ENCODE results near the gene SMYD3. TPM values are rescaled to one million over a fixed set of nuclear protein-coding genes. Genes with fewer than 3 reads are reported as not detected.

Gene SMYD3
- total and polyA plus RNA-seq, 2 of the 4 experiments (the other 2 are of a cell fraction), result 26.5 to 37.6 TPM

DNA sequence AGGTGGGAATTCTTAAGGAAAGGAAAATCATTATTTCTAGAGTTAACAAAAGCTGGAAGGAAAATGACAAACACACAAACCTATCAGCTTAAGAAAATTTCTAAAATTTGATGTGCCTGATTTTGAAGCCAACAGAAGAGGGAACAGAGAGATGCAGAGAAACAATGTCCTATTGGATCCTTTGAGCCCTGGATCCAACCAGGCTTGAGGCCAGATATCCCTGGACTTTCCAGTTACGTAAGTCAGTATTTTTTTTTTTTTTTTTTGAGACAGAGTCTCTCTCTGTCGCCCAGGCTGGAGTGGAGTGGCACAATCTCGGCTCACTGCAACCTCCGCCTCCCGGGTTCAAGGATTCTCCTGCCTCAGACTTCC lies 703.4 kb downstream of the SMYD3 start:
- no peak overlapping the region for H3K9ac ChIP-seq (ENCODE audit: low read depth, low read length)
- H2BK20ac ChIP-seq (ENCODE audit: low read depth, low read length), result no peak overlapping the region
- no peak overlapping the region for H4K5ac ChIP-seq (ENCODE audit: low read depth, low read length)
- ATAC-seq (ENCODE audit: low read depth), result no peak
- no peaks in the 10 kb centered on the region for H4K20me1 ChIP-seq (ENCODE audit: insufficient read depth, low read length)
- H4K8ac ChIP-seq (ENCODE audit: low read depth in 2 of 2, low read length in 2 of 2), result no peak overlapping the region
- H3K4ac ChIP-seq (ENCODE audit: low read depth, low read length), result no peak overlapping the region
- H3K79me1 ChIP-seq (ENCODE audit: low read depth in 1 of 2, low read length in 2 of 2), result no peaks in the 10 kb centered on the region
- H2AK5ac ChIP-seq (ENCODE audit: low read depth, low read length), result no peak overlapping the region
- H3K4me3 ChIP-seq (ENCODE audit: insufficient read depth, low read depth, low read length), result no peak overlapping the region
- no peak overlapping the region for H3K56ac ChIP-seq (ENCODE audit: extremely low read depth, insufficient read depth, low read length)
- no peak overlapping the region for H3K23ac ChIP-seq (ENCODE audit: low read depth, low read length)
- no peak overlapping the region for H3K27ac ChIP-seq (ENCODE audit: insufficient read depth, low read length)
- POLR2A ChIA-PET (ENCODE audit: unreplicated experiment), result no interaction called here
- CTCF ChIA-PET, result interaction anchor here (0.6 kb wide), 1 partner anchor 17 kb away, joined by 3 read pairs; no protein-coding TSS in a partner anchor
- H3K9me1 ChIP-seq (ENCODE audit: insufficient read depth, low read length), result peaks cover 5% of the 10 kb centered on the region
- H2BK15ac ChIP-seq (ENCODE audit: low read depth, low read length), result no peak overlapping the region; the same call in 2 of the 3 replicates
- H2AFZ ChIP-seq (replicated peaks; ENCODE audit: low read length, poor library complexity), result no peak overlapping the region
- no peak overlapping the region for H2BK120ac ChIP-seq (ENCODE audit: low read depth, low read length)
- in situ Hi-C loops (cut with MboI; ENCODE audit: low sequenced_read_pairs), result no loop called here
- H3K18ac ChIP-seq (ENCODE audit: low read depth, low read length), result no peak overlapping the region; the same call in 1 of the 2 replicates
- H3K36me3 ChIP-seq (ENCODE audit: control insufficient read depth, insufficient read depth, low read length), result no peaks in the 10 kb centered on the region
- H3K4me2 ChIP-seq (ENCODE audit: low read depth, low read length), result no peak overlapping the region
- H3K4me1 ChIP-seq (ENCODE audit: control insufficient read depth, insufficient read depth, low read length), result peaks cover 17% of the 10 kb centered on the region
- intact Hi-C loops (cut with micrococcal nuclease), result loop anchor here (5.0 to 10.0 kb wide), 2 partner anchors 206 to 649 kb away; partner anchors contain the start of gene KIF26B
- no peaks in the 10 kb centered on the region for H3K9me3 ChIP-seq (ENCODE audit: control insufficient read depth, insufficient read depth, low read length)
- TF ChIP-seq, protein P1, sequence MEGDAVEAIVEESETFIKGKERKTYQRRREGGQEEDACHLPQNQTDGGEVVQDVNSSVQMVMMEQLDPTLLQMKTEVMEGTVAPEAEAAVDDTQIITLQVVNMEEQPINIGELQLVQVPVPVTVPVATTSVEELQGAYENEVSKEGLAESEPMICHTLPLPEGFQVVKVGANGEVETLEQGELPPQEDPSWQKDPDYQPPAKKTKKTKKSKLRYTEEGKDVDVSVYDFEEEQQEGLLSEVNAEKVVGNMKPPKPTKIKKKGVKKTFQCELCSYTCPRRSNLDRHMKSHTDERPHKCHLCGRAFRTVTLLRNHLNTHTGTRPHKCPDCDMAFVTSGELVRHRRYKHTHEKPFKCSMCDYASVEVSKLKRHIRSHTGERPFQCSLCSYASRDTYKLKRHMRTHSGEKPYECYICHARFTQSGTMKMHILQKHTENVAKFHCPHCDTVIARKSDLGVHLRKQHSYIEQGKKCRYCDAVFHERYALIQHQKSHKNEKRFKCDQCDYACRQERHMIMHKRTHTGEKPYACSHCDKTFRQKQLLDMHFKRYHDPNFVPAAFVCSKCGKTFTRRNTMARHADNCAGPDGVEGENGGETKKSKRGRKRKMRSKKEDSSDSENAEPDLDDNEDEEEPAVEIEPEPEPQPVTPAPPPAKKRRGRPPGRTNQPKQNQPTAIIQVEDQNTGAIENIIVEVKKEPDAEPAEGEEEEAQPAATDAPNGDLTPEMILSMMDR (conservative IDR thresholded peaks at IDR 0.05; ENCODE audit: low read depth, low read length), result no peak
- no peak for TF ChIP-seq RCOR1 (IDR thresholded peaks at IDR 0.05; ENCODE audit: insufficient replicate concordance, low read length)
- TF ChIP-seq RAD21 (IDR thresholded peaks at IDR 0.05; ENCODE audit: low read length), result no peak
- TF ChIP-seq CHD1 (IDR thresholded peaks at IDR 0.05; ENCODE audit: low read depth, low read length), result no peak
- no peak for TF ChIP-seq BHLHE40 (IDR thresholded peaks at IDR 0.05; ENCODE audit: low read depth, low read length)
- 100% methylated on average over 1 of the region's 5 CpGs; no CpG with 5 or more reads in 1 of the 2 experiments for WGBS, 2 experiments (ENCODE audit: extremely low coverage in 2 of 2, insufficient read length in 1 of 2)
- no peak overlapping the region for H2BK5ac ChIP-seq (ENCODE audit: low read depth, low read length, poor library complexity, severe bottlenecking)
- no peak overlapping the region for H2AK9ac ChIP-seq (replicated peaks; ENCODE audit: low read depth, low read length, poor library complexity)
- H3K14ac ChIP-seq (replicated peaks; ENCODE audit: low read depth, low read length), result no peak overlapping the region
- no peaks in the 10 kb centered on the region for H3K27me3 ChIP-seq (ENCODE audit: control insufficient read depth, insufficient read depth, low read length)
- BruUV-seq (replicated peaks), result no TSS peak
- DNase-seq, result no peak
- no peak overlapping the region for H4K91ac ChIP-seq (ENCODE audit: insufficient read depth, low read depth, low read length)
- dilution Hi-C loops (cut with HindIII; ENCODE audit: low sequenced_read_pairs, unreplicated experiment), result no loop called here
